SK-N-SH treated with all-trans-retinoic acid at 6 μM for 48 hours (cell line): ENCODE results near the gene PGAM5.

Source experiments
- BACH2 ChIP-seq: fragments of 250-450 bp; sonication (Bioruptor Pico); IDR thresholded peaks from 2 replicates; pipeline ENCODE4 v1.9.0; 2021; ENCODE audit warnings: mild to moderate bottlenecking, borderline replicate concordance
- CSDC2 ChIP-seq: fragments of 250-450 bp; sonication (Bioruptor Pico); IDR thresholded peaks from 2 replicates; pipeline ENCODE4 v1.5.0; 2020; ENCODE audit warnings: mild to moderate bottlenecking, moderate library complexity
- OSR1 ChIP-seq: fragments of 250-450 bp; sonication (Bioruptor Pico); IDR thresholded peaks from 2 replicates; pipeline ENCODE4 v1.8.0; 2022; ENCODE audit warnings: moderate library complexity, mild to moderate bottlenecking, inconsistent platforms
- PPARA ChIP-seq: fragments of 250-450 bp; sonication (Bioruptor Pico); IDR thresholded peaks from 2 replicates; pipeline ENCODE4 v1.5.0; 2020; ENCODE audit warnings: mild to moderate bottlenecking, borderline replicate concordance
- RARB ChIP-seq: fragments of 250-450 bp; sonication (Bioruptor Pico); IDR thresholded peaks from 2 replicates; pipeline ENCODE4 v1.8.0; 2021; ENCODE audit warnings: mild to moderate bottlenecking, moderate library complexity
- SNAI2 ChIP-seq: fragments of 250-450 bp; sonication (Bioruptor Pico); IDR thresholded peaks from 2 replicates; pipeline ENCODE4 v1.5.0; 2020; ENCODE audit warnings: mild to moderate bottlenecking, moderate library complexity
- TOX ChIP-seq: fragments of 250-450 bp; sonication (Bioruptor Pico); IDR thresholded peaks from 2 replicates; pipeline ENCODE4 v1.8.0; 2021; ENCODE audit warnings: mild to moderate bottlenecking, moderate library complexity, borderline replicate concordance
- ZFP3 ChIP-seq: fragments of 250-450 bp; sonication (Bioruptor Pico); IDR thresholded peaks from 2 replicates; pipeline ENCODE4 v1.5.0; 2020; ENCODE audit warnings: mild to moderate bottlenecking, moderate library complexity
- ZFP30 ChIP-seq: fragments of 450-650 bp; formaldehyde crosslinking; IDR thresholded peaks from 2 replicates; pipeline ENCODE4 v1.5.0; 2022; ENCODE audit warnings: mild to moderate bottlenecking, moderate library complexity
- TF ChIP-seq, protein P1 (sequence below): fragments of 250-450 bp; sonication (Bioruptor Pico); IDR thresholded peaks from 2 replicates; pipeline ENCODE4 v1.5.0; 2020; ENCODE audit warnings: mild to moderate bottlenecking, moderate library complexity
- TF ChIP-seq, protein P2 (sequence below): fragments of 250-450 bp; sonication (Bioruptor Pico); IDR thresholded peaks from 2 replicates; pipeline ENCODE4 v1.5.1; 2020; ENCODE audit warnings: low read depth, mild to moderate bottlenecking, moderate library complexity

GRCh38 chr12:132761921-132762583 lies 51.4 kb downstream of the PGAM5 start:
- TF ChIP-seq ZFP30 (no peak), CSDC2 (CRISPR knock-in tag) (no peak), ZFP3 (CRISPR knock-in tag) (0 out of 2 replicates have a peak, but pooled peaks have one; percentile 39), PPARA (CRISPR knock-in tag) (no peak), SNAI2 (CRISPR knock-in tag) (no peak), RARB (CRISPR knock-in tag) (no peak), BACH2 (CRISPR knock-in tag) (no peak), TOX (CRISPR knock-in tag) (no peak), OSR1 (no peak)
- TF ChIP-seq, protein P1, sequence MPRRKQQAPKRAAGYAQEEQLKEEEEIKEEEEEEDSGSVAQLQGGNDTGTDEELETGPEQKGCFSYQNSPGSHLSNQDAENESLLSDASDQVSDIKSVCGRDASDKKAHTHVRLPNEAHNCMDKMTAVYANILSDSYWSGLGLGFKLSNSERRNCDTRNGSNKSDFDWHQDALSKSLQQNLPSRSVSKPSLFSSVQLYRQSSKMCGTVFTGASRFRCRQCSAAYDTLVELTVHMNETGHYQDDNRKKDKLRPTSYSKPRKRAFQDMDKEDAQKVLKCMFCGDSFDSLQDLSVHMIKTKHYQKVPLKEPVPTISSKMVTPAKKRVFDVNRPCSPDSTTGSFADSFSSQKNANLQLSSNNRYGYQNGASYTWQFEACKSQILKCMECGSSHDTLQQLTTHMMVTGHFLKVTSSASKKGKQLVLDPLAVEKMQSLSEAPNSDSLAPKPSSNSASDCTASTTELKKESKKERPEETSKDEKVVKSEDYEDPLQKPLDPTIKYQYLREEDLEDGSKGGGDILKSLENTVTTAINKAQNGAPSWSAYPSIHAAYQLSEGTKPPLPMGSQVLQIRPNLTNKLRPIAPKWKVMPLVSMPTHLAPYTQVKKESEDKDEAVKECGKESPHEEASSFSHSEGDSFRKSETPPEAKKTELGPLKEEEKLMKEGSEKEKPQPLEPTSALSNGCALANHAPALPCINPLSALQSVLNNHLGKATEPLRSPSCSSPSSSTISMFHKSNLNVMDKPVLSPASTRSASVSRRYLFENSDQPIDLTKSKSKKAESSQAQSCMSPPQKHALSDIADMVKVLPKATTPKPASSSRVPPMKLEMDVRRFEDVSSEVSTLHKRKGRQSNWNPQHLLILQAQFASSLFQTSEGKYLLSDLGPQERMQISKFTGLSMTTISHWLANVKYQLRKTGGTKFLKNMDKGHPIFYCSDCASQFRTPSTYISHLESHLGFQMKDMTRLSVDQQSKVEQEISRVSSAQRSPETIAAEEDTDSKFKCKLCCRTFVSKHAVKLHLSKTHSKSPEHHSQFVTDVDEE (CRISPR knock-in tag): no peak
- TF ChIP-seq, protein P2, sequence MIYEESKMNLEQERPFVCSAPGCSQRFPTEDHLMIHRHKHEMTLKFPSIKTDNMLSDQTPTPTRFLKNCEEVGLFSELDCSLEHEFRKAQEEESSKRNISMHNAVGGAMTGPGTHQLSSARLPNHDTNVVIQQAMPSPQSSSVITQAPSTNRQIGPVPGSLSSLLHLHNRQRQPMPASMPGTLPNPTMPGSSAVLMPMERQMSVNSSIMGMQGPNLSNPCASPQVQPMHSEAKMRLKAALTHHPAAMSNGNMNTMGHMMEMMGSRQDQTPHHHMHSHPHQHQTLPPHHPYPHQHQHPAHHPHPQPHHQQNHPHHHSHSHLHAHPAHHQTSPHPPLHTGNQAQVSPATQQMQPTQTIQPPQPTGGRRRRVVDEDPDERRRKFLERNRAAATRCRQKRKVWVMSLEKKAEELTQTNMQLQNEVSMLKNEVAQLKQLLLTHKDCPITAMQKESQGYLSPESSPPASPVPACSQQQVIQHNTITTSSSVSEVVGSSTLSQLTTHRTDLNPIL (CRISPR knock-in tag): no peak
